ENCODE results near the gene DHX16. TPM values are rescaled to one million over a fixed set of nuclear protein-coding genes. Genes with fewer than 3 reads are reported as not detected.

Gene DHX16
- total and polyA plus RNA-seq, 9 of the 15 experiments (the other 6 are each of a cell fraction or from before 2014, with no cell fraction given) = 14.6 to 66.1 (median 47.5) TPM

DNA sequence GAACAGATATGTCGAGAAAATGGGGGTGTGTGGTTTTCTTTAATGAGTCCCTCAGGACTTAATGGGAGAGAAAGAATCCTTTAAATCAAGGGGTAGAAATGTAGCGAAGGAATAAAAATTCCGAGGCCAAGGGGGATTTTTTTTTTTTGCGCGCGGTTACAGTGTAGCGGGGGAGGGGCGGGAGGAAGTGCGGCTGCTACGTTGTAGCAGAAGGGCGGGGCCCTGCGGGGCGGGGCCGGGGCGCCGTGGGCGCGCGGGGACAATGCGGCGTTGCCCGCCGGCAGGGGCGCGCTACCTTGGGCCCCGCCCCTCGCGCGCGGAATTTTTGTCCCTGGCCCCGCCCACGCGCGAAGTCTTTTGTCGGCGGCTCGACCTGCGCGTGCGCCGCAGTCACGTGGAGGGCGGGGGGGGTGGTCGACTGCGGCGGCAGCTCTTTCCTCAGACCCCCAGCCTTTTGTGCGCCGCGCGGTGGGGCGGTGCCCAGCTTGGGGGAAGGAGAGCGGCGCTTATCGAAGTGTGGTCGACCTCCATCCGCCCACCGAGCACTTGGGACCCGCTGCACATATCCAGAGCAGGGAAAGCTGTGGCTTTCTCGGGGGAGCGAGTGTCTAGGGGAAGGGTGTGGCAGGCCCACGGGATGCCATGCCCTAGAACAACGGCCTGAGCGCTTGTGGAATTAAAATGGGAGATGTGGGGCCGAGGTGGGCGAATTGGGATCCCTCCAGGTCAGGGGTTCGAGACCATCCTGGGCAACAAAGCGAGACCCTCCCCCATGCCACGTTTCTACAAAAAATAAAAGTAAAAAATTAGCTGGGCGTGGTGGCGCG is 48.6 kb upstream of the DHX16 start (continued):
- TF ChIP-seq CAMTA2 (CRISPR knock-in tag; conservative IDR thresholded peaks at IDR 0.05) (peak; percentile 86; the same call in 1 of the 2 replicates), HNRNPK (IDR thresholded peaks at IDR 0.05; ENCODE audit: low read depth, low read length, poor library complexity, severe bottlenecking) (peak; percentile 58), TAL1 (IDR thresholded peaks at IDR 0.05) (no peak), CTCFL (IDR thresholded peaks at IDR 0.05; ENCODE audit: borderline replicate concordance, insufficient read depth, low read depth, low read length, poor library complexity, severe bottlenecking) (peak; percentile 89), RBM34 (IDR thresholded peaks at IDR 0.05; ENCODE audit: borderline replicate concordance, insufficient read depth, low read length) (no peak), U2AF2 (optimal IDR thresholded peaks at IDR 0.05; ENCODE audit: low read depth, low read length) (no peak), POLR2B (IDR thresholded peaks at IDR 0.05; ENCODE audit: low read depth, partially characterized antibody) (peak; percentile 44), CHAMP1 (IDR thresholded peaks at IDR 0.05) (no peak), ZNF76 (CRISPR knock-in tag; IDR thresholded peaks at IDR 0.05; ENCODE audit: borderline replicate concordance) (no peak; the same call in 1 of the 2 replicates), ZNF232 (CRISPR knock-in tag; IDR thresholded peaks at IDR 0.05) (peak; percentile 40; the same call in 1 of the 2 replicates), TBL1XR1 (IDR thresholded peaks at IDR 0.05; ENCODE audit: low read length in 2 of 2) (no peak), ZNF23 (CRISPR knock-in tag; IDR thresholded peaks at IDR 0.05) (peak; percentile 60; the same call in 1 of the 2 replicates), JUN (IDR thresholded peaks at IDR 0.05; ENCODE audit: borderline replicate concordance, low read depth, low read length) (peak; percentile 57; the same call in 1 of the 2 replicates), JUN (CRISPR knock-in tag; IDR thresholded peaks at IDR 0.05; ENCODE audit: borderline replicate concordance) (no peak), WHSC1 (IDR thresholded peaks at IDR 0.05; ENCODE audit: low read length) (no peak), ZNF134 (CRISPR knock-in tag; conservative IDR thresholded peaks at IDR 0.05) (no peak), ETV1 (tag; conservative IDR thresholded peaks at IDR 0.05; ENCODE audit: low read depth) (peak; percentile 66; the same call in 1 of the 2 replicates), RBFOX2 (IDR thresholded peaks at IDR 0.05; ENCODE audit: low read depth, low read length) (peak; percentile 87), NFIC (IDR thresholded peaks at IDR 0.05) (no peak; the same call in 1 of the 2 replicates), SOX6 (IDR thresholded peaks at IDR 0.05) (peak; percentile 80)
- TF ChIP-seq, protein P1, sequence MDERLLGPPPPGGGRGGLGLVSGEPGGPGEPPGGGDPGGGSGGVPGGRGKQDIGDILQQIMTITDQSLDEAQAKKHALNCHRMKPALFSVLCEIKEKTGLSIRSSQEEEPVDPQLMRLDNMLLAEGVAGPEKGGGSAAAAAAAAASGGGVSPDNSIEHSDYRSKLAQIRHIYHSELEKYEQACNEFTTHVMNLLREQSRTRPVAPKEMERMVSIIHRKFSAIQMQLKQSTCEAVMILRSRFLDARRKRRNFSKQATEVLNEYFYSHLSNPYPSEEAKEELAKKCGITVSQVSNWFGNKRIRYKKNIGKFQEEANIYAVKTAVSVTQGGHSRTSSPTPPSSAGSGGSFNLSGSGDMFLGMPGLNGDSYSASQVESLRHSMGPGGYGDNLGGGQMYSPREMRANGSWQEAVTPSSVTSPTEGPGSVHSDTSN (CRISPR knock-in tag; IDR thresholded peaks at IDR 0.05; ENCODE audit: low read depth) = no peak
- TF ChIP-seq, protein P1 (tag; conservative IDR thresholded peaks at IDR 0.05; ENCODE audit: low read depth) = no peak

Measured in K562 (cell line).